Prostate gland (tissue), 2 donors: Measurements from ENCODE around the gene ABTB1. TPM values are rescaled to one million over a fixed set of nuclear protein-coding genes. Genes with fewer than 3 reads are reported as not detected.
A peak's percentile ranks its signal among the peaks of the same experiment; 100 is the strongest.

Experiments
- DNase-seq: peaks from one replicate; pipeline ENCODE4 v3.0.0-alpha.2; 2019; ENCODE audit warnings: low spot score
- H3K27ac ChIP-seq, 2 donors: fragments of 200-600 bp; sonication (generic); 2 replicates each; pipeline ENCODE4 v1.5.1; 2017 to 2019
- H3K27me3 ChIP-seq: fragments of 200-600 bp; sonication (generic); replicated peaks from 2 replicates; pipeline ENCODE4 v1.5.1; 2019; ENCODE audit not compliant: insufficient read depth
- H3K36me3 ChIP-seq, 2 donors: fragments of 200-600 bp; sonication (generic); 1 replicate in 1 of 2; 2 replicates in 1 of 2; pipeline versions ENCODE4 v1.5.1 to v1.8.1; 2017 to 2019
- H3K4me1 ChIP-seq: fragments of 200-600 bp; sonication (generic); replicated peaks from 2 replicates; pipeline ENCODE4 v1.5.1; 2019
- H3K4me3 ChIP-seq, 2 donors: fragments of 200-600 bp; sonication (generic); 2 replicates each; pipeline ENCODE4 v1.5.1; 2017 to 2019
- H3K9me3 ChIP-seq: fragments of 200-600 bp; sonication (generic); 2 replicates; pipeline ENCODE4 v1.5.1; 2017
- POLR2A ChIP-seq: fragments of 450-650 bp; IDR thresholded peaks from one replicate; pipeline ENCODE4 v1.6.1; 2016; ENCODE audit warnings: antibody characterized with exemption, mild to moderate bottlenecking
- POLR2AphosphoS5 ChIP-seq: sonication (generic); formaldehyde crosslinking; IDR thresholded peaks from one replicate; pipeline ENCODE4 v1.6.1; 2017; ENCODE audit warnings: antibody characterized with exemption
- WGBS: methylation state at CpG from one replicate; pipeline ENCODE4 v1.1.5; 2018; 5-methylcytosine and 5-hydroxymethylcytosine counted together
- intact Hi-C: fragments of 100-400 bp; cut with DNase I; formaldehyde crosslinking; loops from one replicate; pipeline ENCODE4 v1.14.2; 2022
- total RNA-seq, 2 donors: library from RNA; depleted of rRNA; stranded (reverse); fragments of >200 nt; gene quantifications; one replicate each; pipeline ENCODE4 v1.1.0, GENCODE V29; 2016
- TF ChIP-seq, protein P1 (sequence below), 4 experiments: fragments of 200-600 bp in 2 of 4; fragments of 450-650 bp in 2 of 4; sonication (generic) in 2 of 4; IDR thresholded peaks; 1 replicate in 3 of 4; 2 replicates in 1 of 4; pipeline ENCODE4 v1.5.1; 2016 to 2019; ENCODE audit warnings: antibody characterized with exemption in 4 of 4, mild to moderate bottlenecking in 2 of 4, moderate library complexity in 2 of 4

The ABTB1 gene
- total RNA-seq, 2 donors from 2014 or later = 33.4 to 60.2 TPM

DNA sequence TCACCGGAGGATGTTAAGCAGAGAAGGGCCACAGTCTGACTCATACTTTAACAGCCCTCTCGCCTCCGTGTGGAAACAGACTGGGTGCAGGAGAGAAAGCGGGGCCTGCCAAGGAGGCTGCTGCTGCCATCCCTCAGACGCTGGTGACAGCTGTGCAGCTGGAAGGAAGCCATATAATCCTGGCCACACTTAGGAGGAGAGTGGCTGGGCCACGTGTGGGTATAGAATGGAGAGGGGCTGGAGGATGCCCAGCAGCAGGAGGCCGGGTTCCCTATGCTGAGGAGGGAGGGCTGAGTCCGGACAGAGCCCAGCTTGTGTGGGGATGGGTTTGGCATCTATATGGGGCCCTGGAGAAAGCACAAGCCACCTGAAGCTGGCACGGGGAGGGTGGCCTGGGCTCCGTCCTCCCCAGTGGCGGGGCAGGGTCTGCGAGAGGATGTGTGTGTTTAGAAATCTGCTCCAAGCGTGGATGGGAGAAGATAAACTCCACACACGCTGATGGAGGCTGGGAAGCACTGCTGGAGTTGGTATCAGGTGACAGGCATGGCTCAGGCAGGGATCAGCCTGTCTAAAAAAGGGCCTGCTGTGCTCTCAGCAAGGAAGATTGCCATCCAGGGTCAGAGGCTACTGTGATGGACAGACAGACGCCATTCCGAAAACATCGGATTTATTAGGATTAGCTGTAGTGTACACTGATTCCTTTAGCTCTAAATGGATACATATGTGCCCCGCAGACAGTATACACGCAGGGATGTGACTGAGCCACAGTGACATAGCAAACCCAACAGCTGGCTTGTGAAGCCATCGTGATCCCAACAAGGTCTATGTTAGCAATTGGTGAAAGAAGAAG, 15.9 kb downstream of the ABTB1 start:
- H3K27me3 ChIP-seq = no peaks in the 10 kb centered on the region
- H3K36me3 ChIP-seq = no peaks in the 10 kb centered on the region
- H3K4me1 ChIP-seq = peaks cover 5% of the 10 kb centered on the region
- intact Hi-C loops = no loop called here
- 53% methylated on average over 20 of the region's 20 CpGs for WGBS
- peak overlapping the region in 1 of 2 donors; percentile 4 for H3K27ac ChIP-seq
- TF ChIP-seq POLR2AphosphoS5 (no peak), POLR2A (no peak)
- TF ChIP-seq, protein P1, sequence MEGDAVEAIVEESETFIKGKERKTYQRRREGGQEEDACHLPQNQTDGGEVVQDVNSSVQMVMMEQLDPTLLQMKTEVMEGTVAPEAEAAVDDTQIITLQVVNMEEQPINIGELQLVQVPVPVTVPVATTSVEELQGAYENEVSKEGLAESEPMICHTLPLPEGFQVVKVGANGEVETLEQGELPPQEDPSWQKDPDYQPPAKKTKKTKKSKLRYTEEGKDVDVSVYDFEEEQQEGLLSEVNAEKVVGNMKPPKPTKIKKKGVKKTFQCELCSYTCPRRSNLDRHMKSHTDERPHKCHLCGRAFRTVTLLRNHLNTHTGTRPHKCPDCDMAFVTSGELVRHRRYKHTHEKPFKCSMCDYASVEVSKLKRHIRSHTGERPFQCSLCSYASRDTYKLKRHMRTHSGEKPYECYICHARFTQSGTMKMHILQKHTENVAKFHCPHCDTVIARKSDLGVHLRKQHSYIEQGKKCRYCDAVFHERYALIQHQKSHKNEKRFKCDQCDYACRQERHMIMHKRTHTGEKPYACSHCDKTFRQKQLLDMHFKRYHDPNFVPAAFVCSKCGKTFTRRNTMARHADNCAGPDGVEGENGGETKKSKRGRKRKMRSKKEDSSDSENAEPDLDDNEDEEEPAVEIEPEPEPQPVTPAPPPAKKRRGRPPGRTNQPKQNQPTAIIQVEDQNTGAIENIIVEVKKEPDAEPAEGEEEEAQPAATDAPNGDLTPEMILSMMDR (IDR thresholded peaks at IDR 0.05) = no peak
- H3K4me3 ChIP-seq = no peak overlapping the region
- H3K9me3 ChIP-seq = no peaks in the 10 kb centered on the region
- no peak for DNase-seq

DNA sequence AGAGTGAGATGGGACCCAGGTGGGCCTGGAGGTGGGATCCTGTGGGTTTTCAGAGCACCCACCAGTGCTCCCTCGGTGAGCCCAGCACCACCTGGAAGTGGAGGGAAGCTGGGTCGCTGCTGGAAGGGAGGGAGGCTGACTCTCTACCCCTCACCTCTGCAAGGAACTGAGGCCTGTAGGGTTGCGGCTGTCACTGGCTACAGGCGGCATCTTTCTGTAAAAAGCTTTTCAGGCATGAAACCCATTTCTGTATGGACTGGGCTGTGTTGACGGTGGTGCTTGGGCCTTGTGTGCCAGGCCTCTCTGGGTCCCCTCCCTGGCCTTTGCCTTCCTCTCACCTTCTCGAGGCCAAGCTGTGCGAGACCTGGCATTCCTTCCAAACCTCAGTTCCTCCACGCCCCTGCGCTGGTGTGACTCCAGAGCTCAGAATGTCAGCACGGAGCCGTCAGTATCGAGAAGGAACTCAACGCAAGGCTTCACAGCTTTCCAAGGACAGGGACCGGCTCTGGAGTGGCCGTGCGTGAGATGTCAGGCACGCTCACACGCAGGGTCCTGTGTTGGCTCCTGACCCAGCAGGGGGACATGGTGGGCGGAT, 16.6 kb downstream of the ABTB1 start:
- Histone ChIP-seq H3K36me3 (no peaks in the 10 kb centered on the region), H3K27ac (no peak overlapping the region), H3K9me3 (no peaks in the 10 kb centered on the region), H3K4me3 (no peak overlapping the region), H3K27me3 (no peaks in the 10 kb centered on the region), H3K4me1 (peaks cover 5% of the 10 kb centered on the region)
- DNase-seq = no peak
- WGBS = 86% methylated on average over 19 of the region's 19 CpGs
- TF ChIP-seq, protein P1 (IDR thresholded peaks at IDR 0.05) = no peak
- intact Hi-C loops = no loop called here

DNA sequence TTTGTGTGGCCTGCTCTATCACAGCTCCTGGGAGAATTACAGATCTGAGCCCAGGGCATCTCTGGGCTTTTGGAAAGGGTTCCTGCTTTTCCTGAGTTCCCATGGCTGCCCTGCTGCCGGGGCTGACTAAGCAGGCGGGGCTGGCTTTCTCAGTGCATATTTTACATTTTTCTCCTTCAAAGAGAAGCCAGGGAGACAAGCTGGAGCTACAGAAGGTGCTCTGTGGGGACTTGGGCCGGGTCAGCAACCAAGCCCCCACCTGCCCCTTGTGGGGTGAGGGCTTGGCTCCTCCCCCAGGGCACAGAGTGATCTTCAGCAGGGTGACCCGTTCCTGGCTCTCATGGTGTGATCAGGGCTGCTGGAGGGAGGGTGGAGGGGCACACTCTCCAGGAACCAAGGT, 17.4 kb downstream of the ABTB1 start:
- Histone ChIP-seq H3K27ac (peak overlapping the region in 1 of 2 donors; percentile 50), H3K4me3 (no peak overlapping the region), H3K9me3 (no peaks in the 10 kb centered on the region), H3K4me1 (peaks cover 5% of the 10 kb centered on the region), H3K27me3 (no peaks in the 10 kb centered on the region), H3K36me3 (no peaks in the 10 kb centered on the region)
- no peak for TF ChIP-seq POLR2A
- TF ChIP-seq POLR2AphosphoS5 = no peak
- TF ChIP-seq, protein P1 (IDR thresholded peaks at IDR 0.05) = no peak
- intact Hi-C loops = loop anchor here (5.0 kb wide), 1 partner anchor 38 kb away; no protein-coding TSS in a partner anchor
- no peak for DNase-seq
- 27% methylated on average over 4 of the region's 4 CpGs for whole genome bisulfite sequencing

DNA sequence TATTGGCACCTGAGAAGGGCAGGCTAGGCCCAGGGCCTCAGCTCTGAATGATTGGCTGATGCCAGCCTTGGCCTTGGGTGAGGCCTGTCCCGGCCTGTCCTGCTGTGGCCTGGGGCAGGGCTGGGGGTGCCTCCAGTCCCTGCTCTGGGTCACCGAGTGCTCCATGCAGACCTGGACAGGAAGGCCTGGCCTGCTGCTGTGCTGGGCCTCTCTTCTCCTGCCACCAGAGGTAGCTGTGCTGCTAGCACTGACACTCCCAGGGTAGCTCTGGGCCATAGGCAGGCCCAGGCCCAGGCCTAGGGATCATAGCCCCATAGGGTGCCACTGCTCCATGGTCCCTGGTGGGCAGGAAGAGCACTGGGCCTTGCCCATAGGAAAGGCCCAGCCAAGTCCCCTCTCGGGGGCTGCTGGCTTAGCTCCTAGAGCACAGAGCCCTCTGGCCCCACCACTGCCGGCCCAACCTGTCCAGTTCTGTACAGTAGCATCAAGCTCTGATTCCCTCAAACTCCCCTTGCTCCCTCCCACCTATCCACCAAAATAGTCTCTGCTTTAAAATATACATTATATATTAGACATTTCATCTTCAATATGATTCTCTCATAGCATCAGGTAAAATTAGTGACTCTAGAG, 18.2 kb downstream of the ABTB1 start:
- peak overlapping the region in 1 of 2 donors; percentile 50 for H3K27ac ChIP-seq
- intact Hi-C loops = loop anchor here (5.0 kb wide), 1 partner anchor 39 kb away; no protein-coding TSS in a partner anchor
- no peak overlapping the region for H3K4me3 ChIP-seq
- TF ChIP-seq, protein P1 (IDR thresholded peaks at IDR 0.05) = peak in 3 of 4 experiments; percentile 17 to 65 (median 57)
- no peak for TF ChIP-seq POLR2A
- H3K27me3 ChIP-seq = no peaks in the 10 kb centered on the region
- H3K9me3 ChIP-seq = no peaks in the 10 kb centered on the region
- no peak for DNase-seq
- 76% methylated on average over 4 of the region's 4 CpGs for WGBS
- no peaks in the 10 kb centered on the region for H3K36me3 ChIP-seq
- H3K4me1 ChIP-seq = peaks cover 5% of the 10 kb centered on the region
